NB4 (cell line): ENCODE data around the gene KAT6B.

Experiments used
- POLR2A ChIP-seq: IDR thresholded peaks from 2 replicates; pipeline ENCODE4 v1.6.1; 2011; ENCODE audit warnings: mild to moderate bottlenecking; ENCODE audit not compliant: insufficient read length; ENCODE audit errors: extremely low read depth
- TF ChIP-seq, protein P1 (sequence below): IDR thresholded peaks from one replicate; pipeline ENCODE4 v1.5.1; 2012; ENCODE audit warnings: low read depth, low read length

DNA sequence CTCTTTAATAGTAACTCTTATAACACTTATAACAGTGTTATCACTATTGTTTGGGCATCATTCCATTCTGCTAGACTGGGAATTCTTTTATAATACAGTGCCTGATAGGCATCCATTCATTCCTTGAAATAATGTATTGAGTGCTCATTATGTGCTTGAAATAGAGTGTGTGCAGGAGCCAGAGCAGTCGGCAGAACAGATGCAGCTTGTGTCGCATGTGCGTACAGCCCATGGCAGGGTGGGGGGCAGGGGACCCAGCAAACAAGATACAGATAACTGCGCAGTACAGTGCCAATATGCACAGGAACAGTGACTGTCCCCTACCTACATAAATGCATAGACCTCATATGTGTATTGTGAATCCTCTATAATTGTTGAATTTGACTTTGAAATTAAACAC lies 99.3 kb downstream of the KAT6B start:
- TF ChIP-seq, protein P1, sequence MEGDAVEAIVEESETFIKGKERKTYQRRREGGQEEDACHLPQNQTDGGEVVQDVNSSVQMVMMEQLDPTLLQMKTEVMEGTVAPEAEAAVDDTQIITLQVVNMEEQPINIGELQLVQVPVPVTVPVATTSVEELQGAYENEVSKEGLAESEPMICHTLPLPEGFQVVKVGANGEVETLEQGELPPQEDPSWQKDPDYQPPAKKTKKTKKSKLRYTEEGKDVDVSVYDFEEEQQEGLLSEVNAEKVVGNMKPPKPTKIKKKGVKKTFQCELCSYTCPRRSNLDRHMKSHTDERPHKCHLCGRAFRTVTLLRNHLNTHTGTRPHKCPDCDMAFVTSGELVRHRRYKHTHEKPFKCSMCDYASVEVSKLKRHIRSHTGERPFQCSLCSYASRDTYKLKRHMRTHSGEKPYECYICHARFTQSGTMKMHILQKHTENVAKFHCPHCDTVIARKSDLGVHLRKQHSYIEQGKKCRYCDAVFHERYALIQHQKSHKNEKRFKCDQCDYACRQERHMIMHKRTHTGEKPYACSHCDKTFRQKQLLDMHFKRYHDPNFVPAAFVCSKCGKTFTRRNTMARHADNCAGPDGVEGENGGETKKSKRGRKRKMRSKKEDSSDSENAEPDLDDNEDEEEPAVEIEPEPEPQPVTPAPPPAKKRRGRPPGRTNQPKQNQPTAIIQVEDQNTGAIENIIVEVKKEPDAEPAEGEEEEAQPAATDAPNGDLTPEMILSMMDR, result no peak
- TF ChIP-seq POLR2A, result no peak
